Chondrocyte (in vitro differentiated cells): ENCODE data around the gene SLC7A6. TPM values are rescaled to one million over a fixed set of nuclear protein-coding genes. Genes with fewer than 3 reads are reported as not detected.

Experiments
- DNase-seq: peaks from one replicate; pipeline ENCODE4 v3.0.0; 2021; ENCODE audit warnings: mixed read lengths, low spot score
- H3K27ac Mint-ChIP-seq: one replicate; pipeline ENCODE4 v1.8.0; 2021; ENCODE audit warnings: mild to moderate bottlenecking, moderate library complexity, mixed read lengths; ENCODE audit not compliant: unreplicated experiment
- H3K27me3 Mint-ChIP-seq: 2 replicates; pipeline ENCODE4 v1.8.0; 2021; ENCODE audit warnings: low read depth, mixed read lengths
- H3K36me3 Mint-ChIP-seq: 2 replicates; pipeline ENCODE4 v1.8.0; 2021; ENCODE audit warnings: low read depth, mixed read lengths
- H3K4me1 Mint-ChIP-seq: 2 replicates; pipeline ENCODE4 v1.8.0; 2021; ENCODE audit warnings: low read depth, mild to moderate bottlenecking, mixed read lengths
- H3K4me3 Mint-ChIP-seq: one replicate; pipeline ENCODE4 v1.8.0; 2021; ENCODE audit warnings: mild to moderate bottlenecking, moderate library complexity, mixed read lengths; ENCODE audit not compliant: unreplicated experiment
- H3K9me3 Mint-ChIP-seq: 2 replicates; pipeline ENCODE4 v1.8.0; 2021; ENCODE audit warnings: low read depth, mixed read lengths
- total RNA-seq: library from RNA; stranded (reverse); gene quantifications from 3 replicates; pipeline ENCODE4 v1.2.1, GENCODE V29; 2021
- TF ChIP-seq, protein P1 (sequence below): fragments of 200-600 bp; sonication (generic); IDR thresholded peaks from 2 replicates; pipeline ENCODE4 v1.5.0; 2021; ENCODE audit warnings: antibody characterized with exemption, mild to moderate bottlenecking, moderate library complexity

SLC7A6 gene
- total RNA-seq, 1 donor from 2014 or later = 55.9 TPM

- no peak overlapping the region for H3K4me3 Mint-ChIP-seq
Observed at GRCh38 chr16:68299571-68300453, 35.5 kb downstream of the SLC7A6 start.

DNA sequence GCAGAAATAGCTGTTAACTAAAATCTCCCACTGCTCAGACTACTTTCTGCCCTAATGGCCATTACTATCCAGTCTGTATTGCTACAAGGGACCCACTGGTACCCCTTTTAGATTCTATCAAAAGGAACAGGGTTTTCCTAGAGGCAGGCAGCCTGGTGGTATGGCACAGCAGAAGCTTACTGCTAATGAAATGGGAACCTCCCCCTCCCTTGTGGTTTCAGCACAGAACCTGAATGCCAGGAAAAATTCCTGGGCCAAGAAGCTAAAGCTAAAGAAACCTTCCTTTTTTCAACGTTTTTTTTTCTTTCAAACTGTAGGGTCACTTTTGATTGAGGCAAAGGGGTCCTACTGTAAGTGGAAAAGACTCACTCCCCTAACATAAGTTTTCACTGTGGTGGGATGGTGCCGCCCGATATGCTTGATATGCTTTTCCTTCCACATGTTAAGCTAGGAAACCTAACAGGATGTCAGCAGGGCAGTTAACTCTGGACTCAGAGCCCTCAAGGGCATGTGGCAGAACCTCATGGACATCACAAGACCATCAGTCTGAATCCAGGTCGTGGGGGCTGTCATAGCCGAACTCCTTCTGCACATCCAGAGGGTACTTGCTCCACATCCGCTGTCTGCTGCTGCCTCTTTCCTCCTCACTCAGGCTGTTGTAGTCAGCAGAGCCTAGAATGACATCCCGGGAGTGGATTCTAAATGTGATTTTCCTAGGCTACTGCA lies 36.6 kb downstream of the SLC7A6 start:
- Mint-ChIP-seq H3K27ac (peak overlapping the region; percentile 54), H3K9me3 (no peaks in the 10 kb centered on the region), H3K4me1 (peaks cover 33% of the 10 kb centered on the region), H3K4me3 (no peak overlapping the region), H3K36me3 (peaks cover 39% of the 10 kb centered on the region), H3K27me3 (no peaks in the 10 kb centered on the region)
- TF ChIP-seq, protein P1, sequence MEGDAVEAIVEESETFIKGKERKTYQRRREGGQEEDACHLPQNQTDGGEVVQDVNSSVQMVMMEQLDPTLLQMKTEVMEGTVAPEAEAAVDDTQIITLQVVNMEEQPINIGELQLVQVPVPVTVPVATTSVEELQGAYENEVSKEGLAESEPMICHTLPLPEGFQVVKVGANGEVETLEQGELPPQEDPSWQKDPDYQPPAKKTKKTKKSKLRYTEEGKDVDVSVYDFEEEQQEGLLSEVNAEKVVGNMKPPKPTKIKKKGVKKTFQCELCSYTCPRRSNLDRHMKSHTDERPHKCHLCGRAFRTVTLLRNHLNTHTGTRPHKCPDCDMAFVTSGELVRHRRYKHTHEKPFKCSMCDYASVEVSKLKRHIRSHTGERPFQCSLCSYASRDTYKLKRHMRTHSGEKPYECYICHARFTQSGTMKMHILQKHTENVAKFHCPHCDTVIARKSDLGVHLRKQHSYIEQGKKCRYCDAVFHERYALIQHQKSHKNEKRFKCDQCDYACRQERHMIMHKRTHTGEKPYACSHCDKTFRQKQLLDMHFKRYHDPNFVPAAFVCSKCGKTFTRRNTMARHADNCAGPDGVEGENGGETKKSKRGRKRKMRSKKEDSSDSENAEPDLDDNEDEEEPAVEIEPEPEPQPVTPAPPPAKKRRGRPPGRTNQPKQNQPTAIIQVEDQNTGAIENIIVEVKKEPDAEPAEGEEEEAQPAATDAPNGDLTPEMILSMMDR = no peak
- no peak for DNase-seq

More at GRCh38 chr16:68299571-68300453, 35.5 kb downstream of the SLC7A6 start:
- no peaks in the 10 kb centered on the region for H3K27me3 Mint-ChIP-seq
- peaks cover 33% of the 10 kb centered on the region for H3K4me1 Mint-ChIP-seq
- H3K27ac Mint-ChIP-seq = peak overlapping the region; percentile 77
- no peak for DNase-seq
- peaks cover 45% of the 10 kb centered on the region for H3K36me3 Mint-ChIP-seq
- TF ChIP-seq, protein P1 = no peak
- no peaks in the 10 kb centered on the region for H3K9me3 Mint-ChIP-seq

GRCh38 chr16:68306633-68307032 lies 42.3 kb downstream of the SLC7A6 start:
- TF ChIP-seq, protein P1 = no peak
- H3K4me3 Mint-ChIP-seq = no peak overlapping the region
- H3K9me3 Mint-ChIP-seq = no peaks in the 10 kb centered on the region
- H3K27ac Mint-ChIP-seq = no peak overlapping the region
- no peaks in the 10 kb centered on the region for H3K27me3 Mint-ChIP-seq
- H3K36me3 Mint-ChIP-seq = peaks cover 21% of the 10 kb centered on the region
- peaks cover 17% of the 10 kb centered on the region for H3K4me1 Mint-ChIP-seq
- DNase-seq = no peak

DNA sequence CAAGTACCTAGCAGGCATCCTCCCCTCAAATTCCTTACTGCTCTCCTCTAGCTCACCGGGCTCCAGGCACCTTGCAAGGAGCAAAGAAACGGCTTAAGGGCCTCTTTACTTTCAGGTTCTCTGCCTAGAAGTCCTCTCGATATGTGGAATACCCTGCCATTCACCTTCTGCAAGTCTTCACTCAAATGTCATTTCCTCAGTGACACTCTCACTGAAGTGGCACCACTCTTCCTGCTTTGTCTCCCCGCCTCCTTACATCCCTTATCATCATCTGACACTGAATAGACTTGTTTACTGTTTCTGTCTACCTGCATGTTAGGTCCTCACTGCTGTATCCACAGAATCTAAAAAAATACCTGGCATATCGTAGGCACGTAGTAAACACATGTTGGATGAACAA lies 45.5 kb downstream of the SLC7A6 start:
- TF ChIP-seq, protein P1 = no peak
- H3K36me3 Mint-ChIP-seq = peaks cover 9% of the 10 kb centered on the region
- H3K9me3 Mint-ChIP-seq = no peaks in the 10 kb centered on the region
- H3K4me3 Mint-ChIP-seq = peak overlapping the region; percentile 94
- peak overlapping the region; percentile 96 for H3K27ac Mint-ChIP-seq
- no peak for DNase-seq
- H3K4me1 Mint-ChIP-seq = peaks cover 22% of the 10 kb centered on the region
- H3K27me3 Mint-ChIP-seq = no peaks in the 10 kb centered on the region

DNA sequence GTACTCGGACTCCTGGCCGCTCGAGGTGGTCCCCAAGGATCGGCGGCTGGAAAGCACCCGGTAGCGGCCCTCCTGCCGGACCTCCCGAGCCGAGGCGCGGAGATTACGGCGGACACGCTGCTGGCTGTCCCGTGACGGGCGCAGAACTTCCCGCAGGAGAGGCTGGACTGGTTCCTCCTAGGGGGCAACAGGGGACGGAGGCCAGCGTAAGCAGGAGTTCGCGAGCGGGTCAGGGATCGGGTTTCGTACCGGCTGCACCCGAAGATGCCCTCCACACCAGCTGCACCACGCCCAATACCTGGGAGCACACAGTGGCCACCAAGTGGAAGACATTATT lies 46.1 kb downstream of the SLC7A6 start:
- Mint-ChIP-seq H3K9me3 (no peaks in the 10 kb centered on the region), H3K36me3 (peaks cover 7% of the 10 kb centered on the region), H3K27ac (peak overlapping the region; percentile 96), H3K27me3 (no peaks in the 10 kb centered on the region), H3K4me3 (peak overlapping the region; percentile 94), H3K4me1 (peaks cover 22% of the 10 kb centered on the region)
- TF ChIP-seq, protein P1 = no peak
- no peak for DNase-seq
